HepG2 (cell line): Measurements from ENCODE around the gene PREX1. TPM values are rescaled to one million over a fixed set of nuclear protein-coding genes. Genes with fewer than 3 reads are reported as not detected.

Source experiments
- FOXA1 ChIP-seq, 2 experiments: fragments of 450-650 bp in 1 of 2; sonication (generic) in 1 of 2; formaldehyde crosslinking in 1 of 2; IDR thresholded peaks; 2 replicates each; pipeline versions ENCODE4 v1.4.0 to v1.6.1; 2016 to 2020; ENCODE audit warnings: missing genetic modification reagents in 1 of 2
- ZBTB21 ChIP-seq: sonication (generic); formaldehyde crosslinking; IDR thresholded peaks from 2 replicates; pipeline ENCODE4 v1.4.0; 2020; ENCODE audit warnings: missing genetic modification reagents
- ZBTB4 ChIP-seq: sonication (generic); formaldehyde crosslinking; IDR thresholded peaks from 2 replicates; pipeline ENCODE4 v1.4.0; 2020; ENCODE audit warnings: missing genetic modification reagents, mild to moderate bottlenecking, borderline replicate concordance
- ZNF318 ChIP-seq: sonication (generic); formaldehyde crosslinking; IDR thresholded peaks from 2 replicates; pipeline ENCODE4 v1.4.0; 2020; ENCODE audit warnings: mild to moderate bottlenecking, missing genetic modification reagents
- ZNF687 ChIP-seq: sonication (generic); formaldehyde crosslinking; IDR thresholded peaks from 2 replicates; pipeline ENCODE4 v1.5.1; 2020; ENCODE audit warnings: mild to moderate bottlenecking, missing genetic modification reagents, moderate library complexity
- polyA plus RNA-seq, 8 experiments: library from polyadenylated mRNA; depleted of rRNA in 3 of 8; stranded (reverse) in 7 of 8; unstranded in 1 of 8; fragments of >200 nt; fragmentation: Illumina TruSeq in 4 of 8; extraction: Trizol in 4 of 8; gene quantifications; 2 replicates each; pipeline versions ENCODE4 v1.2.1 to v1.2.3, GENCODE V29; 2011 to 2016; ENCODE audit warnings: low read depth in 4 of 8, missing spikeins in 1 of 8, mixed read lengths in 1 of 8; ENCODE audit not compliant: insufficient read depth in 1 of 8
- total RNA-seq, 5 experiments: library from RNA; depleted of rRNA; stranded (reverse); fragments of >200 nt; fragmentation: Illumina TruSeq; extraction: Trizol; gene quantifications; 2 replicates each; pipeline ENCODE4 v1.2.3, GENCODE V29; 2016; ENCODE audit warnings: low read depth in 1 of 5

Gene PREX1
- total and polyA plus RNA-seq, 2 of the 13 experiments (the other 11 are each of a cell fraction or from before 2014, with no cell fraction given) = 0.02 to 0.04 TPM

GRCh38 chr20:48721324-48722001 lies 106.3 kb downstream of the PREX1 start (continued):
- TF ChIP-seq ZNF687 (CRISPR knock-in tag) (0 out of 2 replicates have a peak, but pooled peaks have one; percentile 12), FOXA1 (IDR thresholded peaks at IDR 0.05) (no peak), FOXA1 (CRISPR knock-in tag; IDR thresholded peaks at IDR 0.05) (no peak), ZBTB21 (no peak), ZBTB4 (CRISPR knock-in tag) (no peak), ZNF318 (CRISPR knock-in tag) (0 out of 2 replicates have a peak, but pooled peaks have one; percentile 23)
